HepG2 (cell line): ENCODE data around the gene PSMD12. TPM values are rescaled to one million over a fixed set of nuclear protein-coding genes. Genes with fewer than 3 reads are reported as not detected.

Experiments used
- CBX5 ChIP-seq: sonication (generic); formaldehyde crosslinking; IDR thresholded peaks from 2 replicates; pipeline ENCODE4 v1.4.0; 2020; ENCODE audit warnings: missing genetic modification reagents, borderline replicate concordance
- ELF3 ChIP-seq: IDR thresholded peaks from 2 replicates; pipeline ENCODE4 v1.6.1; 2016; ENCODE audit warnings: missing genetic modification reagents, missing compliant biosample characterization
- ETV6 ChIP-seq: sonication (generic); formaldehyde crosslinking; conservative IDR thresholded peaks from 2 replicates; pipeline ENCODE4 v1.4.0; 2020; ENCODE audit warnings: missing genetic modification reagents
- FOXA3 ChIP-seq: IDR thresholded peaks from 2 replicates; pipeline ENCODE4 v1.6.1; 2016; ENCODE audit warnings: missing genetic modification reagents, missing compliant biosample characterization
- HMG20B ChIP-seq: conservative IDR thresholded peaks from 2 replicates; pipeline ENCODE4 v1.6.1; 2016; ENCODE audit warnings: missing genetic modification reagents, missing compliant biosample characterization
- HOXA3 ChIP-seq: sonication (generic); formaldehyde crosslinking; IDR thresholded peaks from 2 replicates; pipeline ENCODE4 v1.5.0; 2020; ENCODE audit warnings: missing genetic modification reagents
- KAT8 ChIP-seq: IDR thresholded peaks from 2 replicates; pipeline ENCODE4 v1.6.1; 2016; ENCODE audit warnings: missing genetic modification reagents, missing compliant biosample characterization
- MBNL3 ChIP-seq: fragments of 250-450 bp; sonication (Bioruptor Pico); conservative IDR thresholded peaks from 2 replicates; pipeline ENCODE4 v1.8.0; 2022; ENCODE audit warnings: mild to moderate bottlenecking, inconsistent platforms
- MEIS1 ChIP-seq: sonication (generic); formaldehyde crosslinking; IDR thresholded peaks from 2 replicates; pipeline ENCODE4 v1.9.0; 2021; ENCODE audit warnings: mild to moderate bottlenecking, missing genetic modification reagents, moderate library complexity, borderline replicate concordance
- MTA3 ChIP-seq: sonication (generic); formaldehyde crosslinking; IDR thresholded peaks from 2 replicates; pipeline ENCODE4 v1.4.0; 2020; ENCODE audit warnings: missing genetic modification reagents
- NFYC ChIP-seq: IDR thresholded peaks from 2 replicates; pipeline ENCODE4 v1.6.1; 2016; ENCODE audit warnings: missing genetic modification reagents, missing compliant biosample characterization
- U2AF1 ChIP-seq: fragments of 200-400 bp; formaldehyde crosslinking; optimal IDR thresholded peaks from 2 replicates; pipeline ENCODE3; 2017; ENCODE audit warnings: mild to moderate bottlenecking, low read depth, low read length
- ZBTB38 ChIP-seq: sonication (generic); formaldehyde crosslinking; IDR thresholded peaks from 2 replicates; pipeline ENCODE4 v1.5.1; 2020; ENCODE audit warnings: mild to moderate bottlenecking, missing genetic modification reagents
- ZEB1 ChIP-seq: IDR thresholded peaks from 2 replicates; pipeline ENCODE4 v1.6.1; 2012; ENCODE audit warnings: mild to moderate bottlenecking, low read depth, inconsistent platforms; ENCODE audit not compliant: insufficient replicate concordance
- ZNF501 ChIP-seq: sonication (generic); formaldehyde crosslinking; IDR thresholded peaks from 2 replicates; pipeline ENCODE4 v1.5.1; 2020; ENCODE audit warnings: mild to moderate bottlenecking, moderate library complexity, missing genetic modification reagents
- ZNF550 ChIP-seq: sonication (generic); formaldehyde crosslinking; IDR thresholded peaks from 2 replicates; pipeline ENCODE4 v1.4.0; 2020; ENCODE audit warnings: mild to moderate bottlenecking, missing genetic modification reagents, borderline replicate concordance
- ZNF563 ChIP-seq: sonication (generic); formaldehyde crosslinking; IDR thresholded peaks from 2 replicates; pipeline ENCODE4 v1.8.0; 2022; ENCODE audit warnings: mild to moderate bottlenecking, moderate library complexity, missing genetic modification reagents
- ZNF7 ChIP-seq: IDR thresholded peaks from 2 replicates; pipeline ENCODE4 v1.6.1; 2016; ENCODE audit warnings: missing biosample characterization, missing genetic modification reagents
- ZNF746 ChIP-seq: sonication (generic); formaldehyde crosslinking; IDR thresholded peaks from 2 replicates; pipeline ENCODE4 v1.8.0; 2022; ENCODE audit warnings: mild to moderate bottlenecking, missing genetic modification reagents
- ZNF75D ChIP-seq: sonication (generic); formaldehyde crosslinking; IDR thresholded peaks from 2 replicates; pipeline ENCODE4 v1.8.1; 2023; ENCODE audit warnings: missing genetic modification reagents, mild to moderate bottlenecking, borderline replicate concordance
- ZNF841 ChIP-seq: sonication (generic); formaldehyde crosslinking; IDR thresholded peaks from 2 replicates; pipeline ENCODE4 v1.8.1; 2023; ENCODE audit warnings: missing genetic modification reagents, borderline replicate concordance
- ZSCAN9 ChIP-seq: IDR thresholded peaks from 2 replicates; pipeline ENCODE4 v1.6.1; 2016; ENCODE audit warnings: borderline replicate concordance
- polyA plus RNA-seq, 8 experiments: library from polyadenylated mRNA; depleted of rRNA in 3 of 8; stranded (reverse) in 7 of 8; unstranded in 1 of 8; fragments of >200 nt; fragmentation: Illumina TruSeq in 4 of 8; extraction: Trizol in 4 of 8; gene quantifications; 2 replicates each; pipeline versions ENCODE4 v1.2.1 to v1.2.3, GENCODE V29; 2011 to 2016; ENCODE audit warnings: low read depth in 4 of 8, missing spikeins in 1 of 8, mixed read lengths in 1 of 8; ENCODE audit not compliant: insufficient read depth in 1 of 8
- total RNA-seq, 5 experiments: library from RNA; depleted of rRNA; stranded (reverse); fragments of >200 nt; fragmentation: Illumina TruSeq; extraction: Trizol; gene quantifications; 2 replicates each; pipeline ENCODE4 v1.2.3, GENCODE V29; 2016; ENCODE audit warnings: low read depth in 1 of 5
- TF ChIP-seq, protein P1 (sequence below): sonication (generic); formaldehyde crosslinking; IDR thresholded peaks from 2 replicates; pipeline ENCODE4 v1.5.0; 2020; ENCODE audit warnings: mild to moderate bottlenecking, missing genetic modification reagents, moderate library complexity
- TF ChIP-seq, protein P2 (sequence below): sonication (generic); formaldehyde crosslinking; conservative IDR thresholded peaks from 2 replicates; pipeline ENCODE4 v1.8.0; 2022; ENCODE audit warnings: low read depth, missing genetic modification reagents
- TF ChIP-seq, protein P3 (sequence below): sonication (generic); formaldehyde crosslinking; IDR thresholded peaks from 2 replicates; pipeline ENCODE4; 2020; ENCODE audit warnings: missing genetic modification reagents, mild to moderate bottlenecking, borderline replicate concordance

Gene PSMD12
- total and polyA plus RNA-seq, 2 of the 13 experiments (the other 11 are each of a cell fraction or from before 2014, with no cell fraction given), result 27.4 to 71.7 TPM

DNA sequence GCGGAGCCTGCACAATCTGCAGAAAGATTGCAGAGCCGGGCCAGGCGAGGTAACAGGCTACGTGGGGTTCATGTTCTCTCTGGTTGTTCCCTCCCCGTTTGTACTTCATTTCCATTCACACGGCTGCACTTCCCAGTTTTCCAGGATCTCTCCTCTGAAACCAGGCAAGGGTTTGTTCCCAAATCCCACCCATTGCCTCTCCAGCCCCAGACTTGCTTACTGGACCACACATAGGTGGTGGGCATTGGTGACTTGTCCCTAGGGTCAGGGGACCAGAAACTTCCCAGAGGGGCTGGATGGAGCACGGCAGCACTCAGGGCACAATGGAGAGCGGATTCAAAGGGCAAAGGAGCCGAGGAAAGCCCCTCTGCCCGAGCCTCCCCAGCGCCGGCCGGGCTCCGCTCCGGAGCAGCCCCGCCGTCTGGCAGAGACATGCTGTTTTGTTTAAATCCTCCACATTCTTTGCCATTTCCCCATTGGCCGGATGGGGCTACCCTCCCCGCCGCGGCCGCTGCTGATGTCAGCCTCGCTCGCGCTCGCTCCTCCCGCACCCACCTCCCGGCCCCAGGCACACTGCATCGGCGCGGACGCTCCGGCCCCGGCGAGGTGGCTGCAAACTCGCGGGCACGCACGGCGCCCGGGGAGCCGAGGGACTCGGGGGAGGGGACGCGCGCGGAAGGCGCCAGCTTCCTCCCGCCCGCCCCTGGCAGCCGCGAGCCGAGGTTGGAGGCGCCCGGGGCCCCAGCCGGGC is 10.5 kb upstream of the PSMD12 start, which contains the start of gene PITPNC1 (continued):
- TF ChIP-seq HMG20B (CRISPR knock-in tag), result 0 out of 2 replicates have a peak, but pooled peaks have one; percentile 21
- no peak for TF ChIP-seq MBNL3 (CRISPR knock-in tag)
- peak; percentile 58 for TF ChIP-seq NFYC (CRISPR knock-in tag)
- TF ChIP-seq, protein P1, sequence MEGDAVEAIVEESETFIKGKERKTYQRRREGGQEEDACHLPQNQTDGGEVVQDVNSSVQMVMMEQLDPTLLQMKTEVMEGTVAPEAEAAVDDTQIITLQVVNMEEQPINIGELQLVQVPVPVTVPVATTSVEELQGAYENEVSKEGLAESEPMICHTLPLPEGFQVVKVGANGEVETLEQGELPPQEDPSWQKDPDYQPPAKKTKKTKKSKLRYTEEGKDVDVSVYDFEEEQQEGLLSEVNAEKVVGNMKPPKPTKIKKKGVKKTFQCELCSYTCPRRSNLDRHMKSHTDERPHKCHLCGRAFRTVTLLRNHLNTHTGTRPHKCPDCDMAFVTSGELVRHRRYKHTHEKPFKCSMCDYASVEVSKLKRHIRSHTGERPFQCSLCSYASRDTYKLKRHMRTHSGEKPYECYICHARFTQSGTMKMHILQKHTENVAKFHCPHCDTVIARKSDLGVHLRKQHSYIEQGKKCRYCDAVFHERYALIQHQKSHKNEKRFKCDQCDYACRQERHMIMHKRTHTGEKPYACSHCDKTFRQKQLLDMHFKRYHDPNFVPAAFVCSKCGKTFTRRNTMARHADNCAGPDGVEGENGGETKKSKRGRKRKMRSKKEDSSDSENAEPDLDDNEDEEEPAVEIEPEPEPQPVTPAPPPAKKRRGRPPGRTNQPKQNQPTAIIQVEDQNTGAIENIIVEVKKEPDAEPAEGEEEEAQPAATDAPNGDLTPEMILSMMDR (CRISPR knock-in tag), result peak; percentile 48
- TF ChIP-seq ETV6, result no peak; the same call in 1 of the 2 replicates
- TF ChIP-seq, protein P2, sequence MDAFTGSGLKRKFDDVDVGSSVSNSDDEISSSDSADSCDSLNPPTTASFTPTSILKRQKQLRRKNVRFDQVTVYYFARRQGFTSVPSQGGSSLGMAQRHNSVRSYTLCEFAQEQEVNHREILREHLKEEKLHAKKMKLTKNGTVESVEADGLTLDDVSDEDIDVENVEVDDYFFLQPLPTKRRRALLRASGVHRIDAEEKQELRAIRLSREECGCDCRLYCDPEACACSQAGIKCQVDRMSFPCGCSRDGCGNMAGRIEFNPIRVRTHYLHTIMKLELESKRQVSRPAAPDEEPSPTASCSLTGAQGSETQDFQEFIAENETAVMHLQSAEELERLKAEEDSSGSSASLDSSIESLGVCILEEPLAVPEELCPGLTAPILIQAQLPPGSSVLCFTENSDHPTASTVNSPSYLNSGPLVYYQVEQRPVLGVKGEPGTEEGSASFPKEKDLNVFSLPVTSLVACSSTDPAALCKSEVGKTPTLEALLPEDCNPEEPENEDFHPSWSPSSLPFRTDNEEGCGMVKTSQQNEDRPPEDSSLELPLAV, result no peak
- TF ChIP-seq ELF3 (CRISPR knock-in tag), result no peak; the same call in 1 of the 2 replicates
- TF ChIP-seq FOXA3, result no peak
- TF ChIP-seq ZBTB38 (CRISPR knock-in tag), result peak; percentile 71; the same call in 1 of the 2 replicates
- TF ChIP-seq CBX5 (CRISPR knock-in tag), result no peak
- TF ChIP-seq MEIS1 (CRISPR knock-in tag), result no peak
- TF ChIP-seq ZNF7 (CRISPR knock-in tag), result no peak
- TF ChIP-seq, protein P3, sequence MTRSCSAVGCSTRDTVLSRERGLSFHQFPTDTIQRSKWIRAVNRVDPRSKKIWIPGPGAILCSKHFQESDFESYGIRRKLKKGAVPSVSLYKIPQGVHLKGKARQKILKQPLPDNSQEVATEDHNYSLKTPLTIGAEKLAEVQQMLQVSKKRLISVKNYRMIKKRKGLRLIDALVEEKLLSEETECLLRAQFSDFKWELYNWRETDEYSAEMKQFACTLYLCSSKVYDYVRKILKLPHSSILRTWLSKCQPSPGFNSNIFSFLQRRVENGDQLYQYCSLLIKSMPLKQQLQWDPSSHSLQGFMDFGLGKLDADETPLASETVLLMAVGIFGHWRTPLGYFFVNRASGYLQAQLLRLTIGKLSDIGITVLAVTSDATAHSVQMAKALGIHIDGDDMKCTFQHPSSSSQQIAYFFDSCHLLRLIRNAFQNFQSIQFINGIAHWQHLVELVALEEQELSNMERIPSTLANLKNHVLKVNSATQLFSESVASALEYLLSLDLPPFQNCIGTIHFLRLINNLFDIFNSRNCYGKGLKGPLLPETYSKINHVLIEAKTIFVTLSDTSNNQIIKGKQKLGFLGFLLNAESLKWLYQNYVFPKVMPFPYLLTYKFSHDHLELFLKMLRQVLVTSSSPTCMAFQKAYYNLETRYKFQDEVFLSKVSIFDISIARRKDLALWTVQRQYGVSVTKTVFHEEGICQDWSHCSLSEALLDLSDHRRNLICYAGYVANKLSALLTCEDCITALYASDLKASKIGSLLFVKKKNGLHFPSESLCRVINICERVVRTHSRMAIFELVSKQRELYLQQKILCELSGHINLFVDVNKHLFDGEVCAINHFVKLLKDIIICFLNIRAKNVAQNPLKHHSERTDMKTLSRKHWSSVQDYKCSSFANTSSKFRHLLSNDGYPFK (CRISPR knock-in tag), result peak; percentile 59; the same call in 1 of the 2 replicates
- TF ChIP-seq ZSCAN9, result peak; percentile 30; the same call in 1 of the 2 replicates
- no peak for TF ChIP-seq ZEB1
- no peak for TF ChIP-seq MTA3 (CRISPR knock-in tag)
- TF ChIP-seq ZNF501, result peak; percentile 50; the same call in 1 of the 2 replicates
- peak; percentile 88 for TF ChIP-seq ZNF563 (CRISPR knock-in tag)
- TF ChIP-seq U2AF1, result peak; percentile 52
- TF ChIP-seq ZNF75D (CRISPR knock-in tag), result no peak
- peak; percentile 40; the same call in 1 of the 2 replicates for TF ChIP-seq KAT8 (CRISPR knock-in tag)
- TF ChIP-seq ZNF550 (CRISPR knock-in tag), result no peak
- TF ChIP-seq ZNF841 (CRISPR knock-in tag), result no peak
- TF ChIP-seq ZNF746 (CRISPR knock-in tag), result no peak
- TF ChIP-seq HOXA3, result peak; percentile 69
